Lower leg skin (tissue), 3 donors: Measurements from ENCODE around the gene SLC35A4.

Experiments
- CTCF ChIP-seq, 3 donors: fragments of 450-650 bp; IDR thresholded peaks; one replicate each; pipeline ENCODE4 v1.5.1; 2016; ENCODE audit warnings: antibody characterized with exemption in 3 of 3, mild to moderate bottlenecking in 3 of 3, moderate library complexity in 2 of 3
- POLR2A ChIP-seq, 2 donors: fragments of 450-650 bp; IDR thresholded peaks; one replicate each; pipeline ENCODE4 v1.6.1; 2016 to 2017; ENCODE audit warnings: antibody characterized with exemption in 2 of 2, mild to moderate bottlenecking in 1 of 2, moderate library complexity in 1 of 2

GRCh38 chr5:140567136-140567818 lies 2.6 kb downstream of the SLC35A4 start:
- TF ChIP-seq POLR2A (IDR thresholded peaks at IDR 0.05) (no peak), CTCF (IDR thresholded peaks at IDR 0.05) (no peak)
